IMR-90 (cell line): ENCODE measurements around the gene CLEC4G. TPM values are rescaled to one million over a fixed set of nuclear protein-coding genes. Genes with fewer than 3 reads are reported as not detected.

Experiments used
- ATAC-seq: fragments of 200-7000 bp; cut with Tn5 transposase; 2 replicates; pipeline ENCODE4 v1.9.1; 2020; ENCODE audit warnings: low read depth, mild to moderate bottlenecking, moderate library complexity
- BruUV-seq: library from RNA; stranded (reverse); fragments of 400-500 nt; replicated peaks from 2 replicates; lab custom pipeline; 2021; lab: Mats Ljungman, UMichigan
- CTCF ChIA-PET: fragments of 300-600 bp; formaldehyde crosslinking; extraction: SDS; loops from one replicate; lab custom pipeline; 2021; ENCODE audit warnings: antibody characterized with exemption; lab: Yijun Ruan, JAX
- POLR2A ChIA-PET: fragments of 300-600 bp; sonication (Branson Sonifier 250); formaldehyde crosslinking; loops from one replicate; lab custom pipeline; 2022; ENCODE audit warnings: antibody characterized with exemption; ENCODE audit not compliant: unreplicated experiment; lab: Charles Lee
- DNase-seq: peaks from one replicate; pipeline ENCODE4 v3.0.0; 2013
- H2AFZ ChIP-seq: replicated peaks from 2 replicates; pipeline ENCODE3; 2013; ENCODE audit warnings: low read length, mild to moderate bottlenecking; ENCODE audit not compliant: poor library complexity
- H2AK5ac ChIP-seq: 2 replicates; pipeline ENCODE4 v1.6.1; 2013; ENCODE audit warnings: low read depth, low read length, inconsistent platforms
- H2AK9ac ChIP-seq: replicated peaks from 2 replicates; pipeline ENCODE3; 2013; ENCODE audit warnings: mild to moderate bottlenecking, low read depth, low read length, moderate library complexity; ENCODE audit not compliant: poor library complexity
- H2BK120ac ChIP-seq: 2 replicates; pipeline ENCODE4 v1.6.1; 2013; ENCODE audit warnings: low read depth, low read length, inconsistent platforms
- H2BK15ac ChIP-seq: 3 replicates; pipeline ENCODE4 v1.6.1; 2013; ENCODE audit warnings: low read depth, low read length, inconsistent platforms
- H2BK20ac ChIP-seq: 2 replicates; pipeline ENCODE4 v1.6.1; 2013; ENCODE audit warnings: low read depth, mild to moderate bottlenecking, inconsistent platforms, low read length, moderate library complexity
- H2BK5ac ChIP-seq: 2 replicates; pipeline ENCODE4 v1.6.1; 2013; ENCODE audit warnings: mild to moderate bottlenecking, low read depth, low read length, inconsistent platforms; ENCODE audit not compliant: poor library complexity, severe bottlenecking
- H3K14ac ChIP-seq: replicated peaks from 2 replicates; pipeline ENCODE4 v1.6.1; 2013; ENCODE audit warnings: low read depth, low read length, inconsistent platforms
- H3K18ac ChIP-seq: 2 replicates; pipeline ENCODE4 v1.6.1; 2013; ENCODE audit warnings: low read depth, low read length, control low read depth
- H3K23ac ChIP-seq: 2 replicates; pipeline ENCODE4 v1.6.1; 2013; ENCODE audit warnings: low read depth, low read length, inconsistent platforms
- H3K27ac ChIP-seq: 2 replicates; pipeline ENCODE4 v1.5.1; 2013; ENCODE audit warnings: mild to moderate bottlenecking, control low read depth, low read length; ENCODE audit not compliant: insufficient read depth
- H3K27me3 ChIP-seq: 2 replicates; pipeline ENCODE4 v1.6.1; 2013; ENCODE audit warnings: low read length; ENCODE audit not compliant: control insufficient read depth, insufficient read depth
- H3K36me3 ChIP-seq: 2 replicates; pipeline ENCODE4 v1.6.1; 2013; ENCODE audit warnings: low read length, mixed read lengths; ENCODE audit not compliant: control insufficient read depth, insufficient read depth
- H3K4ac ChIP-seq: 2 replicates; pipeline ENCODE4 v1.6.1; 2013; ENCODE audit warnings: low read depth, low read length, inconsistent platforms
- H3K4me1 ChIP-seq: 2 replicates; pipeline ENCODE4 v1.6.1; 2013; ENCODE audit warnings: low read length, mixed read lengths; ENCODE audit not compliant: control insufficient read depth, insufficient read depth
- H3K4me2 ChIP-seq: 2 replicates; pipeline ENCODE4 v1.6.1; 2013; ENCODE audit warnings: low read depth, mild to moderate bottlenecking, control low read depth, low read length, moderate library complexity
- H3K4me3 ChIP-seq: 2 replicates; pipeline ENCODE4 v1.5.1; 2013; ENCODE audit warnings: low read depth, mild to moderate bottlenecking, control low read depth, low read length, moderate library complexity; ENCODE audit not compliant: insufficient read depth
- H3K56ac ChIP-seq: 2 replicates; pipeline ENCODE4 v1.6.1; 2013; ENCODE audit warnings: low read length, inconsistent platforms; ENCODE audit not compliant: insufficient read depth; ENCODE audit errors: extremely low read depth
- H3K79me1 ChIP-seq, 2 experiments: 2 replicates each; pipeline ENCODE4 v1.6.1; 2013; ENCODE audit warnings: low read length in 2 of 2, inconsistent platforms in 1 of 2, low read depth in 1 of 2
- H3K9ac ChIP-seq: 2 replicates; pipeline ENCODE4 v1.6.1; 2013; ENCODE audit warnings: low read depth, low read length, control low read depth
- H3K9me1 ChIP-seq: 2 replicates; pipeline ENCODE4 v1.6.1; 2013; ENCODE audit warnings: low read length, inconsistent platforms; ENCODE audit not compliant: insufficient read depth
- H3K9me3 ChIP-seq: 2 replicates; pipeline ENCODE4 v1.6.1; 2013; ENCODE audit warnings: low read length; ENCODE audit not compliant: control insufficient read depth, insufficient read depth
- H4K20me1 ChIP-seq: 2 replicates; pipeline ENCODE4 v1.6.1; 2013; ENCODE audit warnings: low read length, inconsistent platforms; ENCODE audit not compliant: insufficient read depth
- H4K5ac ChIP-seq: 2 replicates; pipeline ENCODE4 v1.6.1; 2013; ENCODE audit warnings: mild to moderate bottlenecking, low read depth, low read length, control low read depth
- H4K8ac ChIP-seq, 2 experiments: 2 replicates each; pipeline ENCODE4 v1.6.1; 2013; ENCODE audit warnings: low read depth in 2 of 2, low read length in 2 of 2, control low read depth in 1 of 2, inconsistent platforms in 1 of 2
- H4K91ac ChIP-seq: 2 replicates; pipeline ENCODE4 v1.6.1; 2013; ENCODE audit warnings: low read depth, low read length, inconsistent platforms; ENCODE audit not compliant: insufficient read depth
- BHLHE40 ChIP-seq: fragments of 150-350 bp; IDR thresholded peaks from 2 replicates; pipeline ENCODE4 v1.6.1; 2016; ENCODE audit warnings: mild to moderate bottlenecking, low read depth, low read length
- CEBPB ChIP-seq: IDR thresholded peaks from 2 replicates; pipeline ENCODE4 v1.6.1; 2012; ENCODE audit warnings: low read depth, low read length, improper control_type of control experiment
- CHD1 ChIP-seq: IDR thresholded peaks from 2 replicates; pipeline ENCODE4 v1.6.1; 2012; ENCODE audit warnings: low read depth, low read length, improper control_type of control experiment
- CTCF ChIP-seq: conservative IDR thresholded peaks from 2 replicates; pipeline ENCODE4 v1.5.1; 2012; ENCODE audit warnings: mild to moderate bottlenecking, low read depth, low read length, improper control_type of control experiment
- WGBS, 2 experiments: methylation state at CpG; one replicate each; pipeline versions ENCODE4 v1.1.5 to v1.1.7; 2013; ENCODE audit warnings: missing lambda C conversion rate in 2 of 2; ENCODE audit not compliant: insufficient read length in 1 of 2; ENCODE audit errors: extremely low coverage in 2 of 2; 5-methylcytosine and 5-hydroxymethylcytosine counted together
- dilution Hi-C: fragments of 300-500 bp; cut with HindIII; formaldehyde crosslinking; loops from one replicate; pipeline ENCODE4 v1.14.3; 2018; ENCODE audit warnings: low sequenced_read_pairs; ENCODE audit not compliant: unreplicated experiment
- in situ Hi-C: fragments of 300-500 bp; cut with MboI; formaldehyde crosslinking; loops from 3 replicates; pipeline ENCODE4 v1.14.3; 2019; ENCODE audit warnings: low sequenced_read_pairs, inconsistent platforms, mixed read lengths
- intact Hi-C: fragments of 100-400 bp; cut with micrococcal nuclease; formaldehyde crosslinking; loops from 2 replicates; pipeline ENCODE4 v1.10.0; 2022
- polyA plus RNA-seq, 3 experiments: library from polyadenylated mRNA; depleted of rRNA; stranded (reverse); fragments of >200 nt; gene quantifications; 2 replicates each; pipeline ENCODE4 v1.2.3, GENCODE V29; 2012; ENCODE audit warnings: low replicate concordance in 1 of 3
- total RNA-seq: library from RNA; depleted of rRNA; stranded (reverse); fragments of >200 nt; gene quantifications from 2 replicates; pipeline ENCODE4 v1.2.3, GENCODE V29; 2012

Gene CLEC4G
- total and polyA plus RNA-seq, 2 of the 4 experiments (the other 2 are of a cell fraction): not detected

GRCh38 chr19:7685546-7686445, 46.1 kb downstream of the CLEC4G start (continued):
- TF ChIP-seq BHLHE40: no peak
- no peak for TF ChIP-seq CHD1

GRCh38 chr19:7682175-7682855, 49.6 kb downstream of the CLEC4G start:
- peak overlapping the region; percentile 49; the same call in 1 of the 2 replicates for H3K9ac ChIP-seq
- H3K4me3 ChIP-seq: no peak overlapping the region; the same call in 1 of the 2 replicates
- H3K9me1 ChIP-seq: peaks cover 3% of the 10 kb centered on the region
- POLR2A ChIA-PET: no interaction called here
- no peak overlapping the region for H3K23ac ChIP-seq
- in situ Hi-C loops: loop anchor here (10.0 kb wide), 1 partner anchor 112 kb away; no protein-coding TSS in a partner anchor
- ATAC-seq (no peak), DNase-seq (no peak)
- 73% methylated on average over 62 of the region's 74 CpGs; no CpG with 5 or more reads in 1 of the 2 experiments for WGBS, 2 experiments
- intact Hi-C loops: no loop called here
- peaks cover 0 to 28% of the 10 kb centered on the region in 2 experiments; a peak in 3 of 4 replicates for H3K79me1 ChIP-seq
- H3K56ac ChIP-seq: no peak overlapping the region
- BruUV-seq: no TSS peak
- no peak overlapping the region for H2BK20ac ChIP-seq
- peaks cover 11% of the 10 kb centered on the region; the same call in 1 of the 2 replicates for H3K36me3 ChIP-seq
- dilution Hi-C loops: no loop called here
- H4K8ac ChIP-seq: peak overlapping the region in 1 of 2 experiments; percentile 72; a peak in 2 of 4 replicates
- H2BK5ac ChIP-seq: no peak overlapping the region
- no peak overlapping the region for H4K5ac ChIP-seq
- CTCF ChIA-PET: no interaction called here
- H3K14ac ChIP-seq: no peak overlapping the region
- H3K4me2 ChIP-seq: peak overlapping the region; percentile 82
- H4K20me1 ChIP-seq: peaks cover 14% of the 10 kb centered on the region
- peaks cover 4% of the 10 kb centered on the region; the same call in 1 of the 2 replicates for H3K4me1 ChIP-seq
- H2AK5ac ChIP-seq: peak overlapping the region; percentile 78
- no peak overlapping the region for H2BK120ac ChIP-seq
- H4K91ac ChIP-seq: no peak overlapping the region
- peaks cover 3% of the 10 kb centered on the region; the same call in 1 of the 2 replicates for H3K27me3 ChIP-seq
- H3K27ac ChIP-seq: no peak overlapping the region
- TF ChIP-seq CTCF (0 out of 2 replicates have a peak, but pooled peaks have one; percentile 11), CEBPB (no peak)
- peak overlapping the region; percentile 100 for H2AFZ ChIP-seq
- no peak overlapping the region for H2BK15ac ChIP-seq
- no peaks in the 10 kb centered on the region for H3K9me3 ChIP-seq
- no peak overlapping the region for H3K4ac ChIP-seq
- H3K18ac ChIP-seq: no peak overlapping the region
- H2AK9ac ChIP-seq: peak overlapping the region; percentile 99
